Stimulated activated CD8-positive, alpha-beta memory T cell treated with anti-CD3 and anti-CD28 coated beads, Interleukin-2, amount 100 ng/mL, for 48 hours (primary cell): ENCODE results near the gene HTRA3.
A peak's percentile ranks its signal among the peaks of the same experiment; 100 is the strongest.

Experiments
- DNase-seq, 2 donors: peaks; one replicate each; pipeline ENCODE4 v3.0.0-alpha.2; 2020; ENCODE audit warnings: low read depth in 2 of 2

HTRA3 gene

DNA sequence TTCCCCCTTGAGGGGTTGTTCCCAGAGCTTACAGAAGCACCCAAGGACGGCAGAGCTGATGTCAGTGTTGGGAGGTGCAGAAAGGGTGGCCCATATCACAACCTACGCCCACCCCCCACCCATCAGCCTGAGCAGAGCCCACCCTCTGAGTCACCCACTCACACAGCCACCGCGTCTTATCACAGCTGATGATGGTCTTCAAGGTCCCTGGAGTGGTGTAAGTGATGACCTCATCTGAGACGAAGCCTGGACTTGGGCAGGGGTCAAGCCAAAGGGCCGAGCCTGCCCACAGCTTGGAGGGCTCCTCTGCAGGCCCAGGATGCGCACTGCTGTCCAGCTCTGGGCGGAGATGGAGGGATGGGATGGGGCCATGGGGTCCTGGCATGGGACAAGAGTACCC, 3.0 kb upstream of the HTRA3 start:
- no peak for DNase-seq

- peak; percentile 12 to 30 for DNase-seq
These were observed 2.5 kb upstream of the HTRA3 start for GRCh38 chr4:8267077-8267476.

DNA sequence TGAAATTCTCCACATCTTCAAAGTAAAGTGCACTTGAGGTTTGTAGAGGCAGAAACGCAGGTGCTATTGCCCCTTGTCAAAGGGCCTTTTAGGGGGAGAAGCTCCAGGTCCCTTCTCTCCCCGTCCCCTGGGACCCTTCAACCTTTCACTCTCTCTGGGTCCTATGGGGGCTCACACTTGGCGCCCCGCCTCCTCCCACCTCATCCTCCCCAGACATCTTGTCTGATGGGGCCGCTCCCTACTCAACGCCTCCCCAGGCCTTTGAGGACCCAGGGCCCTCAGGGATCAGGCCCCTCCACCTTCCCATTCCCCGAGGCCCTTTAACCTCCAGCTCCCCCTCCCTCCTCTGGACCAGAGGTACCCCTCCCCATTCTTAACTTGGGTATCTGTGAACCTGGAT, 1.3 kb upstream of the HTRA3 start:
- DNase-seq: no peak

DNA sequence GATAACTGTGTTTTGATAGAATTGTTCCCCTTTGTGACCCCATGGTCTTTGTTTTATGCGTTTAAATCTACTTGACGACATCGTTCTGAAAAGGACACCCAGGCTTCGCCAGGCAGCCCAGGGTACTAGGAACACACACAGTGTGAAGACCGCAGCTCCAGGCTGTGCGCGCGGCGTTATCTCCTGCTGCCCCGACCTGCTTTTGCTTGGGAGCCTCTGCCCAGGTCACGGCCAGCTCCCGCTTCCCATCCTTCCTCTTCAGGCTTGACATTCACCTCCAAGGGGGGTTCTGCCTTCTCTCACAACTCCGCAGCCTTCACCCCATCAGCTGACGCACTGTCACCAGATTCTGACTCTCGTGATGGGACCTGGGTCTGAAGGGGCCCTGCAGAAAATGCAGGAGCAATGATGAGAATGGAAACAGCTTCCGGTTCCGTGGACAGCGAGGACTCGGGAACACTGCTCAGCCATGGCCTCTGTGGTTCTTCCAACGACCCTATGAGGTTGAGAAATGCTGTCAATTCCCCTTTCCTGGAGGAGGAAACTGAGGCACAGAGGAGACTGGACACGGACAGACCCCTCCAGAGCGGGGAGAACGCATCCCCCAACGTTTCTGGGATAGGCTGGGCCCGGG, 536 bp upstream of the HTRA3 start:
- no peak for DNase-seq

GRCh38 chr4:8270418-8270771, 841 bp downstream of the HTRA3 start:
- DNase-seq: no peak

DNA sequence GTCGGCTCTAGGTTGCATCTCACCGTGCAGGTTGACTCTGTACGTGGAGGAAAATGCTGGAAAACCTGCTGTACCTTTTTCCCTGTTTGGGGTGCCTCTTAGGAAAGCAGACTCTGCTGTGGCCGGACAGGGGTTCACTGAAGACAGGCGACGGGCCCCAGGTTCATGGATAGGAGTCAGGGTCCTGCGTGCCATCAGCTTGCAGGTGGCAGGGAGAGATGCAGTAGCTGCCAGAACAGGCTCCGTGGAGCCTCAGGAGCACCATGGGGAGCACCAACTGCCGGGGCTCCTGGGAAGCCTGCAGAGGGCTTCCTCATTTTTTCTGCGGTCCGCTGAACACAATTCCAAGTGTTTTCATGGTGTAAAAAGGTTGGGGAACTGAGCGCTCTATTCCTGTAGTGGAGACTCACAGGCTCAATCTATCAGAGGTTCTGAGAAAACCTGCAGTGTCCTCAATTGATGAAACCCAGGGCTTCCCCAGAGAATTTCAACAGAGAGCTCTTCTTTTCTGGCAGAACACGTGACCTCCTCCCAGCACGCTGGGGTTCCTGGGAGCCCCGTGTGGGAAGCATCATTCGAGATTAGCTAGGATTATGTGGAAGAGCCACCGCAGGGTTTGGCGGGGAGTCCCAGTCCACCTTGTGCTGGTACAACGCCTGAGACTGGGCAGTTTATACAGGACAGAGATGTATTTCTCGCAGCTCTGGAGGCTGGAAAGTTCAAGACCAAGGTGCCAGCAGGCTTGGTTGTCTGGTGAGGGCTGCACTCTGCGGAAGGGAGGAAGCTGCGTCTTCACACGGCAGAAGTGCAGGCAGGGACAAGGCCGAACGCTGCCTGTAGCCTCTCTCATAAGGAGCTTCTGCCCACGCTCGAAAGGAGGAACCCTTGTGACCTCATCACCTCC, 1.6 kb downstream of the HTRA3 start:
- no peak for DNase-seq

DNA sequence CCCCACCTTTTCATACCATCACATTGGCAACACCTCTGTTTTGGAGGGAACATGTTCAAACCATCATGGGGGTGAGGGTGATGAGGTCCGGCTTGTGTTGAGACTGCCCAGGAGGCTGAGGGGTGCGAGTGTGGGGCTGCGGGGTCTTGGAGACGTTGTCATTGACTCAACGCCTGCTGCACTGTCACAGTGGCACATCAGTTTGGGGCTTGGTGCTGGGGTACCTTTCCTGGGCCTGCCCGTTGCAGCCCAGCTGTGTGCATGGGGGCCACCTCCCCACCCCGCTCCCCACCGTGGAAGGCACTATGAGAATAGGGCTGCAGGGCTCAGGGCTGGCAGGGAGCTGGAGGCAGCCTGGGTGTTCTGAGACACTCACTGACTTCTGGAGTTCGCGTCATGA, 2.3 kb downstream of the HTRA3 start:
- DNase-seq: no peak

- DNase-seq: no peak
These were observed 3.2 kb downstream of the HTRA3 start for GRCh38 chr4:8272472-8273428.

DNA sequence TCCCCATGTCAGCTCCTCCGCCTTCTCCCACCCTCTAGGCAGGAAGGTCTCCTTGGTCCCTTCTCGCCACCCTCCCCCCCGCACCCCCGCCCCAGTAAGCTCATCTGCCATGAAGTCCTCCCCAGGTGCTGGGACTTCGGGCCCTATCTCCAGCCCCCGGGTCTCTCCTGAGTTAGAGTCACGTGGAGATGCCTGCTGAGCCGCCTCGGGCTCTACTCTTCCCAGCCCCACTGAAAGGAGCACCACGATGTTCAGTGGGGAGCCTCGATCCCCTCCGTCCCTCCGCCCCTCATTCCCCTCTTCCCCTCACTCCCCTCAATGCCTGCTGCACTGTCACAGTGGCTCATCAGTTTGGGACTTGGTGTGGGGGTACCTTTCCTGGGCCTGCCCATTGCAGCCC, 3.9 kb downstream of the HTRA3 start:
- no peak for DNase-seq

DNA sequence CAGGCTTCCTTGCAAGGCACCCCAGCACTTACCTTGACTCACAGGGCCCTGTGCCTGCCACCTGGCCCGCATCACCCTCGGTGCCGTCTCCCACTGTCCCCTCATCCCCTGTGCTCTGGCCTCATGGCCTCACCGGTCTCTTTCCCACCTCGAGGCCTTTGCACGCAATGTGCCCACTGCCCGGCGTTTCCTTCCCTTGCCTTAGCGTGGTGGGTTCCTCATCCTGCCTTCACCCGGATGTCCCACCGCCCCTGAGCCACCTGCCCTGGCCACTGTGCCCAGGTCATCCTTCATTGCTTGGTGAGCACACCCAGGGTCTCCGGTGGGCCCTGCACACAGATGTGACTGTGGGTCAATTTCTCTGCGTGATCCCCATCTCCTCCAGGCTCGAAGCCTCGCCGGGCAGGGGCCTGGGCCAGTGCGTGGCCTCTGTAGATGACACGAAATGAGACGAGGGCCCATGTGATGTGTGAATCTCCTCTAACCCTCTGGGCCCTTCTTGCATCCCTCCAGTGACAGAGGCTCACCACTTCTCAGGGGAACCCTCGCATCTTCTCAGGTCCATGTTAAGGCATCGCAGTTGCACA, 4.6 kb downstream of the HTRA3 start:
- no peak for DNase-seq

- DNase-seq: no peak
These were observed 5.4 kb downstream of the HTRA3 start for GRCh38 chr4:8274765-8275547.

GRCh38 chr4:8275548-8275910, 6.0 kb downstream of the HTRA3 start:
- no peak for DNase-seq

GRCh38 chr4:8276358-8277240, 7.0 kb downstream of the HTRA3 start:
- no peak for DNase-seq

DNA sequence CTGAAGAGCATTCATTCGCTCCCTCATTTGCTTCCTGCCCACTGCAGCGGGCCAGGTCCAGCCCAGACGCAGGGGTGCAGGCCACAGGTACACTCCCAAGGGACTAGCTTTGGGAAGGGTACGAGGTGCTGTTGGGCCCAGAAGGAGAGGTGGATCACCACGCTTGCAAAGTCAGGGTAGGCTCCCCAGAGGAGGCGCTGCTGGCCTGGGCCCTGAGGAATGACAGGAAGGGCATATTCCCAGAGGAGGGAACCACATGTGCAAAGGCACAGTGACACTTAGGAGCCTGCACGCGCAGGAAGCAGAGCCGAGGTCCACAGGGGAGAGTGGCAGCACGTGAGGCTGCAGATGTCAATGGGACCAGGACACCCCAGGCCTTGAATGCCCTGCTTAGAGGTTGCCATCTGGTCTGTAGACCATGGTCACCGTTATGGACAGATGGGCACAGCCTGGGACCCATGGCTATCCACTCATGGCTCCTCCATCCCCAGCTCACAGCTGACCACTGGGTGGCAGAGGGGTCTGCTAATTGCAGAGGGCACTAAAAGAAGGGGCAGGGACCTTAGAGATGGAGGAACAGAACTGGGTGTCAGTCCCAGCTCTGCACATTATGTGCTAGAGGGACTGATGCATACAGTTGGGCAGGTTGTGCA, 7.9 kb downstream of the HTRA3 start:
- no peak for DNase-seq

DNA sequence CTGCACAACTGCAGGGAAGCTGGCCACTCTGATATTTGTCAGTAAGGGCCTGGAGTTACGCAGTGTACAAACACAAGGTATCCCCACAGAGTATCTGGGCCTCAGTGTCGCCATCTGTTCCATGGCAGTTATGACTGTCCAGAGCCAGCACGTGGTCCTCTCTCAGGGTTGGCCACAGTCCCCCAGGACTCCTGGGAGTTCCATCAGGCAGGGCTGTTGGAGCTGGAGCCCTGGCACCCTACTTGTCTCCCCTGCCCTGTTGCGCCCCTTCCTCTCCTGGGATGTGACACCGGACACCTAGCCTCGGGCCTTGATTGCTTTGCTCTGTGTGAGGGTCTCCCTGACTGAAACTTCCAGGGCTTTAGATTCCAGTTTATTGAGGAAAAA, 8.4 kb downstream of the HTRA3 start:
- DNase-seq: no peak

GRCh38 chr4:8278421-8279287, 9.1 kb downstream of the HTRA3 start:
- no peak for DNase-seq

- no peak for DNase-seq
These were observed 10.0 kb downstream of the HTRA3 start for GRCh38 chr4:8279321-8280157.
